Measurements from ENCODE around the gene GSDMA.

GSDMA gene

GRCh38 chr17:39969375-39969774, 6.6 kb downstream of the GSDMA start:
- H3K9me3 ChIP-seq (ENCODE audit: control insufficient read depth, insufficient read depth, low read length) = no peaks in the 10 kb centered on the region
- peaks cover 17% of the 10 kb centered on the region for H3K4me1 ChIP-seq (ENCODE audit: control insufficient read depth, low read length)
- H3K27me3 ChIP-seq (ENCODE audit: control insufficient read depth, low read length) = peaks cover 27% of the 10 kb centered on the region
- no peaks in the 10 kb centered on the region for H4K20me1 ChIP-seq (ENCODE audit: control insufficient read depth, insufficient read depth, low read depth, low read length)
- TF ChIP-seq EZH2phosphoT487 (IDR thresholded peaks at IDR 0.05; ENCODE audit: borderline replicate concordance, low read length) = no peak
- TF ChIP-seq CTCF (IDR thresholded peaks at IDR 0.05; ENCODE audit: low read depth, low read length, poor library complexity, severe bottlenecking) = no peak
- H3K79me2 ChIP-seq (ENCODE audit: control insufficient read depth, low read length) = no peaks in the 10 kb centered on the region
- no peak overlapping the region for H3K27ac ChIP-seq (ENCODE audit: low read depth, low read length)
- no peaks in the 10 kb centered on the region for H3F3A ChIP-seq (ENCODE audit: control insufficient read depth, insufficient read depth)
- no peaks in the 10 kb centered on the region for H3K36me3 ChIP-seq (ENCODE audit: control insufficient read depth, low read length)
- H3K9me2 ChIP-seq (replicated peaks; ENCODE audit: control insufficient read depth, low read length) = no peaks in the 10 kb centered on the region
- H3K4me3 ChIP-seq (ENCODE audit: low read length) = no peak overlapping the region
- no peak overlapping the region for H3K4me2 ChIP-seq (ENCODE audit: low read length)

GRCh38 chr17:39970157-39970692, 7.4 kb downstream of the GSDMA start:
- Histone ChIP-seq H3K4me3 (ENCODE audit: low read length) (no peak overlapping the region), H3K4me2 (ENCODE audit: low read length) (no peak overlapping the region), H3K27me3 (ENCODE audit: control insufficient read depth, low read length) (peaks cover 27% of the 10 kb centered on the region), H3K79me2 (ENCODE audit: control insufficient read depth, low read length) (no peaks in the 10 kb centered on the region), H3F3A (ENCODE audit: control insufficient read depth, insufficient read depth) (no peaks in the 10 kb centered on the region), H3K36me3 (ENCODE audit: control insufficient read depth, low read length) (no peaks in the 10 kb centered on the region), H3K27ac (ENCODE audit: low read depth, low read length) (no peak overlapping the region), H3K9me2 (replicated peaks; ENCODE audit: control insufficient read depth, low read length) (no peaks in the 10 kb centered on the region), H3K4me1 (ENCODE audit: control insufficient read depth, low read length) (peaks cover 17% of the 10 kb centered on the region), H3K9me3 (ENCODE audit: control insufficient read depth, insufficient read depth, low read length) (no peaks in the 10 kb centered on the region), H4K20me1 (ENCODE audit: control insufficient read depth, insufficient read depth, low read depth, low read length) (no peaks in the 10 kb centered on the region)
- TF ChIP-seq EZH2phosphoT487 (IDR thresholded peaks at IDR 0.05; ENCODE audit: borderline replicate concordance, low read length) = no peak
- TF ChIP-seq CTCF (IDR thresholded peaks at IDR 0.05; ENCODE audit: low read depth, low read length, poor library complexity, severe bottlenecking) = no peak

GRCh38 chr17:39971076-39971603, 8.3 kb downstream of the GSDMA start:
- Histone ChIP-seq H3K9me2 (replicated peaks; ENCODE audit: control insufficient read depth, low read length) (no peaks in the 10 kb centered on the region), H4K20me1 (ENCODE audit: control insufficient read depth, insufficient read depth, low read depth, low read length) (no peaks in the 10 kb centered on the region), H3K79me2 (ENCODE audit: control insufficient read depth, low read length) (no peaks in the 10 kb centered on the region), H3K27ac (ENCODE audit: low read depth, low read length) (no peak overlapping the region), H3F3A (ENCODE audit: control insufficient read depth, insufficient read depth) (no peaks in the 10 kb centered on the region), H3K36me3 (ENCODE audit: control insufficient read depth, low read length) (no peaks in the 10 kb centered on the region), H3K4me2 (ENCODE audit: low read length) (no peak overlapping the region), H3K4me3 (ENCODE audit: low read length) (no peak overlapping the region), H3K4me1 (ENCODE audit: control insufficient read depth, low read length) (peaks cover 17% of the 10 kb centered on the region), H3K9me3 (ENCODE audit: control insufficient read depth, insufficient read depth, low read length) (no peaks in the 10 kb centered on the region), H3K27me3 (ENCODE audit: control insufficient read depth, low read length) (peaks cover 29% of the 10 kb centered on the region)
- no peak for TF ChIP-seq CTCF (IDR thresholded peaks at IDR 0.05; ENCODE audit: low read depth, low read length, poor library complexity, severe bottlenecking)
- no peak for TF ChIP-seq EZH2phosphoT487 (IDR thresholded peaks at IDR 0.05; ENCODE audit: borderline replicate concordance, low read length)
